ENCODE results near the gene TTC23.
A peak's percentile ranks its signal among the peaks of the same experiment; 100 is the strongest.

TTC23 gene, protein sequence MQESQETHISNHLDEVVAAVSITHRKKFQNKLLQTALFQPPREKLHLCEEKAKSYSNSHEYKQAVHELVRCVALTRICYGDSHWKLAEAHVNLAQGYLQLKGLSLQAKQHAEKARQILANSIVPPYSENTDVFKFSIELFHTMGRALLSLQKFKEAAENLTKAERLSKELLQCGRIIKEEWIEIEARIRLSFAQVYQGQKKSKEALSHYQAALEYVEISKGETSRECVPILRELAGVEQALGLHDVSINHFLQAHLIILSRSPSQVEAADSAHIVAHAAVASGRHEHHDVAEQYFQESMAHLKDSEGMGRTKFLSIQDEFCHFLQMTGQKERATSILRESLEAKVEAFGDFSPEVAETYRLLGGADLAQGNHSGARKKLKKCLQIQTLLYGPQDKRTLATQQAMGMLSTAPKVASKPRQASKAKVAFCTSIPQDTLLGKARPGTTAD

GRCh38 chr15:99249270-99249841 lies at the start of gene TTC23:
Gene TTC23 (minus strand): TSS chr15:99249581. CDS start chr15:99228712, 20,869 bp downstream.
- no peak for DNase-seq

GRCh38 chr15:99296386-99296785 lies 47.0 kb upstream of the TTC23 start:
- no peak for DNase-seq

DNA sequence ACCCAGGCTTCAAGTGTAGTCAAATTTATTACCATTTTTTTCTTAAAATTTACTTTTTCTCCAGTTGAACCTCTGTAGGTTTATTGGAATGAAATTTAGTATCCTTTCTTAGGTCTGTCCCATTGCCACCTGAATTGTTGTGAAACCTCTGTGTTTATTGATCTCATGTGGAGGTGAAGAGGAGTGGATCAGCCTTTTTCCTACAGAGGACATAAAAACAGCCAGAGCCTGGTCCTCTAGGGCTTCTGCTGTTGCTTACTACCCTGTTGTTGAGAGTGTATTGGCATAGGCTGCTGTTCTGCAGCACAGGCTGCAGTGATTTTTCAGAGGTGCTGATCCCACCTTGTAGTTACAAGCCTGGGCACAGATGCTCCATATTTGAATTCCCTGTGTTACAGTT lies 46.5 kb upstream of the TTC23 start:
- DNase-seq, result no peak

DNA sequence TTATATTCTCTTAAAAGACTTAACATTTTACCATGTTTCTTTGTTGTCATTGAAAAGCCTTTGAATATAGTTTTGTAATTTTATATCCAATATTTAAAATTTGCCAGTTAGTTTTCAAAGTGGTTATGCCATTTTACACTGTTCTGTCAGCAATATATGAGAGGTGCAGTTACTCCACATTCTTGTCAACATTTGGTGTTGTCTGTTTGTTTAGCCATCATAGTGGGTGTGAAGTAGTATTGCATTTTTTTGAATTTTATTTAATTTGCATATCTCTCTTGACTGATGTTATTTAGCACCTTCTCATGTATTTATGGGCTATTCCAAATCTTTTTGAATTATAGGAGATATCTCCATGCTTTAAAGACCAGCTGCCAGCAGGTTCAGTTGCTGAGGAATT lies 42.3 kb upstream of the TTC23 start:
- DNase-seq, result no peak

DNA sequence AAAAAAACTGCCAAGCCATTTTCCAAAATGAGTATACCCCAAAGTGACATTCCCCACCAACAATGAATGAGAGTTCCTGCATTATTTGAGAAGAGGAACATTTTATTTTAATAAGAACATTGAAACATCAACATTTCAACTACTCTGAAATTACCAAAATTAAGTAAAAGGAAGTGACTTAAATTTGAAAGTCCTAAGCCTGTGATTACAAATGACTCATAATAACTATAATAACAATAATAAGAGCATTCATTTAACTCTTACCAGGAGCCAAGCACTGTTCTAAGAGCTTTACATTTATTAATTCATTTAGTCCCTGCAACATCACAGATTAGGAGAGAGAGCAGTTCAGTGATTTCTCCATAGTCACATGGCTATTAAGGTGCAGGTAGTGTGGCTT lies 34.3 kb upstream of the TTC23 start:
- DNase-seq, result no peak

GRCh38 chr15:99282586-99282985 lies 33.2 kb upstream of the TTC23 start:
- no peak for DNase-seq

DNA sequence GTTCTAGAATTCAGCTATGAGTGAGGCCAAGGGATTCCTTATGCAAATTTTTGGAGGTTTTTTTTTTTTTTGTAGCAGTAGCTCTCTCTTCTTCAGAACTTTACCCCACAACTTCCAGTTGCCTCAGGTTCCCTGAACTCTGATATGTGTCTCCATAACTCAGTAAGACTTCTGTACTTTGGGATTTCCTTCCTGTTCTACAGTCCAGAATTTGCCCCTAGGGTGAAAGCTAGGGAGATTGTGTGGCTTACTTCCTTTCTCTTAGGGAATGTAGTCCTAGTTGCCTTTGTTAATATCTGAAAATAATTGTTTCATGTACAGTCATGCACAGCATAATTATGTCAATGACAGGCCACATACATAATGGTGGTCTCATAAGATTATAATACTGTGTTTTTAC lies 32.7 kb upstream of the TTC23 start:
- DNase-seq, result no peak

- no peak for DNase-seq
These were observed 30.4 kb upstream of the TTC23 start for GRCh38 chr15:99279827-99280226.

DNA sequence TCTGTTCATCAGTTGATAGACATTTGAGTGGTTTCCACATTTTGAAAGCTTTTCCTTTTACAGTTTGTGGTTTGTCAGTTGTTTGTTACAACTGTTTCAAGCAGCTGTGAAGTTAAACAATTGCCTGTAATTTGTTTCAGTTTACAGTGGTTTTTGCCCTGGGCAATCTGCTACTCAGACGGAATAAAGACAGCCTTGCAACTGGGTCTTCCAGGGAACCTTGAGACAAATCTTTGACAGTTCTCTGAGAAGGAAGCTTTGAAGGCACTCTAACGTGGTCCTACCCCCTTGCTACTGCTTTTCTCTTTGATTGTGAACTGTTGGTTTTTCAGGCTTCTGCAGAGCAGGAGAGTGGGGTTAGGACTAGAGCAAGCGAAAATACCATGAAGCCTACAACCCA lies 29.9 kb upstream of the TTC23 start:
- DNase-seq, result no peak

DNA sequence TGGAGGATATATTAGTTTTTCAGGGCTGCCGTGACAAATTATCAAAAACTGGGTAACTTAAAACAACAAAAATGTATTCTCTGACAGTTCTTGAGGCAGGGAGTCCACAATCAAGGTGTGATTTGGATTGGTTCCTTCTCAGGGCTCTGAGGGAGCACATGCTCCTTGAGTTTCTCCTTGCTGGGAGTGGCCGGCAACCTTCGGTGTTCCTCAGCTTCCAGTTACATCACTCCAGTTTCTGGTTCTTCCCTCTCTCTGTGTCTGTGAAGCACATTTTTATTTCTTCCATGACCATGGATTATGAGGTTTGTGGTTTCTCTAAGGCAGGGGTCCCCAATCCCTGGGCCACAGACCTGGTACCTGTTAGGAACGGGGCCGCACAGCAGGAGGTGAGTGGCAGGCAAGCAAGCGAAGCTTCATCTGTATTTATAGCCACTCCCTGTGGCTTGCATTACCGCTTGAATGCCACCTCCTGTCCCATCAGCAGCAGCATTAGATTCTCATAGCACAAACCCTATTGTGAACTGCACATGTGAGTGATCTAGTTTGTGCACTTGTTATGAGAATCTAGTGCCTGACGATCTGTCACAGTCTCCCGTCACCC lies 26.2 kb upstream of the TTC23 start:
- no peak for DNase-seq

DNA sequence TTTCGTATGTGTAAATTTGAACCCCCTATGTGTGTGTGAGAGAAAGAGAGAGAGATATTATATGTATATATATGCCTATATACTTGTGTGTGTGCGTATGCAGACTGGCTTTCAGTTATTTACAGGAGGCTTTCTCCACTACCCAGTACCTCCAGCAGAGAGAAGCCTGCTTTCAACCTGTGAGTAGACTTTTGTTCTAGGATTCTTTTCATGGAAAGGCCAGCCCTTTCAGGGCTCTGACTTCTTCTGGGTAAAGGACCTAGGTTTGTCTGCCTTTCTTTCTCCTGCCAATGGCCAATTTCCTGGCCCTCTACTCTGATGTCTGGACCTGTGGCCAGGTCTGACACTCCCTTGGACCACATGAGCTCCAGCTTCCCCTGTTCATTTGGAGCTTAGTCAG lies 25.7 kb upstream of the TTC23 start:
- no peak for DNase-seq

GRCh38 chr15:99273801-99274200 lies 24.4 kb upstream of the TTC23 start:
- no peak for DNase-seq

DNA sequence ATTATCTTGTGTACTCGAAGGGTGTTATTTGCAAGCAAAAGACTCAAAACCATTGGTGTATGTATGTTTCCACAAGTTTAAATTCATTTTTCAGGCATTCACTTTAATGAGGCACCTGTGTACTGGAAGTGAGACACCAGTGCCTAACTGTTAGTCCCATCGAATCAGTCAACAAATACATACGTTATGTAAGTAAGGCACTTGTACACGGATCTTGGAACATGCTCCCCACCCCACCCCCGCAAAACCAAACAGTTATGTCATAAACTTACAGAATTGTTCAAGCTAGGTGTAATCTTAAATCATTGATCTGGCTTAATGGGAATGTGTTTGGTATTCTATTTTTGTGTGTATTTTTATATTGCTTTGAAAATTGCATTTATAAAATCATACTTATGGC lies 19.1 kb upstream of the TTC23 start:
- DNase-seq, result no peak

GRCh38 chr15:99267957-99268356 lies 18.6 kb upstream of the TTC23 start:
- no peak for DNase-seq

DNA sequence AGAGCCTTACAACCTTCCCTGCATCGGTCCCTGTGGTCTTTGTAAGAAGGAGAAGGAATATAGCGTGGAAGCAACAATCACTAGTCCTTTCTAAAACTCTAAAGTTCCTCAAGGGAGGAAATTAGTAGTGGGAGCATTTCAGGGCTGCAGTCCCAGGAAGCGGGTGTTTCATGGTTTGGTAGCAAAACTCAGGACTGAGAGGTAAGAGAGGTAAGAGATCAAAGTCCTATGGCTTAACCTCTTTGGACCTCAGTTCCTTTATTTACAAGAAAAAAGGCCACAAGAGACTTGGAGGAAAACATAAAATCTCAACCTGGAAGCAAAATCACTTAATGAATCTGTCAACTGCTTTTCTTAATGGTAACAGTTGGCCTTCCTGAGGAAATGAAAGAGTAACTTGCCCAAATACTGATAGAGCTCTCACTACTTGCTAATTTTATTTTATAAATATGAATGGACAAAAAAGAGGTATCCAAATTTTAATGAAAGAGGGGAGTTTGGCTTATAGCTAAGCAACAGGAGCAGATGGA lies 16.2 kb upstream of the TTC23 start:
- DNase-seq, result no peak

- DNase-seq, result no peak
These were observed 14.7 kb upstream of the TTC23 start for GRCh38 chr15:99264125-99264524.

- DNase-seq, result no peak
These were observed 7.8 kb upstream of the TTC23 start for GRCh38 chr15:99257107-99257750.

DNA sequence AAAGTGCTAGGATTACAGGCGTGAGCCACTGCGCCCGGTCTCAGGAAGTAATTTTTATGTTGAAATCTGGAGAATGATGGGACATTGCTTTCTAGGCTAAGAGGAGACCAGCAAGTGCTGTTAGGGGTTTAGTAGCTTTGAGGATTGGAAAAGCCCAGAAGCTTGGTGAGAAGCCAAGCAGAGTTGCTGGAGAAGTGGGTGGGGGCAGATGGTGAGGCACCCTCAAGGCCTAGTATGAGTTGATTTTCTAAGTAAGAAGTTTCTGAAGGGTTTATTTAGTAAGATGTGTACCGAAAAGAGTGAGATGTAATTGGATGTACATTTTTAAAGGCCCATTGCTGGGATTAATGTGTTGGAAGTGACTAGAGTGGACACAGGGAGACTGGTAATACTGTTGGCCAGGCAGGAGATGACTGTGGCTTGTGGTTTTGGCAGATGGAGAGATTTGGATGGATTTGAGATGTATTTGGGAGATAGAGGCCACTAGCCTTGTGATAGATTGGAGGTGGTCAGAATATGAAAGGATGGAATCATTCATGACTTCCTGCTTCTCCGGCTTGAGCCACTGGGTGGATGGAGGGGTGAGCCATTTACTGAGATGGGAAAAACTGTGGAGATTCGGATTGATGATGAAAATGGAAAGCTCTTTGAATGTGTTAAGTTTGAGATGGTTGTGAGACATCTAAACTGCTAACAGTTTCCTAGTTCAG lies 4.2 kb upstream of the TTC23 start:
- no peak for DNase-seq

- DNase-seq, result no peak
These were observed 2.9 kb upstream of the TTC23 start for GRCh38 chr15:99252326-99252725.

DNA sequence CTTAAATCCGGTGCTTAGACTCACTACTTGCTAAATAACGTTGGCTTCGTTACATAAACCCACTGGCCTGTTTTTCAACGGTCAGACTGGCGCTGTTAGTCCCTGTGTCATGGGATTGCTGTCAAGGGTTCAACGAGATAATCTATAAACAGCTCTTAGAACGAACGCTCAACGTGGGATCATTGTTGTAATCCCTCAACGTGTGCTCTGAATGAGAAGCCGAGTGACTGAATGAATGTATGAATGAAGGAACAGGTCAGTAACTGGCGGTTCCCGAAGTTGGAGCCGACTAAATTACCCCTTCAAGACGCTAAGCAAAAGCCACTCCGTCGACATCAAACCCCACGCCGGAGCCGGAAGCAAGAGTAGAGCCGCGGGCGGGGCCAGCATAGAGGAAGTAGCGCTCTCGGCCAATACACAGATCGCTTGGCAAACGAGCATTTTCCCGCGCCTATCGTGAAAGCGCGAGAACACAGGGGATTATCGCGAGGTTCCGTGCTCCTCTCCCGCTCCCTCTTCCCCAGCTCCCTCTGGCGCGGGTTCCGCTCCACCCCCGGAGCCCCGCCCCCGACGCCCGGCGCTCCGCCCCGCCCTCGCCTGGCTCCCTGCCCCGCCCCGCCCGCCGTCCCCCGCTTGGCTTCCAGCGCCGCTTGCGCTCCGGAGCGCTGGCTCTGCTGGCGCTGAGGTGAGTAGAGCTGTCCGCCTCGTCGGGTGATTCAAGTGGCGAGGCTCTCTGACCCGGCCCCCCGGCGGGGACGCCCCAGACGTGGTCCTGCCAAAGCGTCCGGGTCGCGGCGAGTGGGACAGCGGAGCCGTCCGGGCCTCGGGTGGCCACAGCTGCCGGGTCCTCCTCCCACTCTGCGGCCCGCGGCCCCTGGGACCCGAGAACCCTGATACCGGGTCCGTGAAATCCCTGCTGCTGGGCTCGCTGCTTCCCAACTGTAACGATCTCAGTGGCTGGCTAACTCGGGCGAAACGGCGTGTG lies 1.8 kb upstream of the TTC23 start, which contains the start of gene LRRC28:
Gene LRRC28 (plus strand): TSS at position 625 of the 985 bp plus-strand sequence. CDS start 4,477 bp downstream, outside the sequence.
- peak; percentile 97 for DNase-seq

DNA sequence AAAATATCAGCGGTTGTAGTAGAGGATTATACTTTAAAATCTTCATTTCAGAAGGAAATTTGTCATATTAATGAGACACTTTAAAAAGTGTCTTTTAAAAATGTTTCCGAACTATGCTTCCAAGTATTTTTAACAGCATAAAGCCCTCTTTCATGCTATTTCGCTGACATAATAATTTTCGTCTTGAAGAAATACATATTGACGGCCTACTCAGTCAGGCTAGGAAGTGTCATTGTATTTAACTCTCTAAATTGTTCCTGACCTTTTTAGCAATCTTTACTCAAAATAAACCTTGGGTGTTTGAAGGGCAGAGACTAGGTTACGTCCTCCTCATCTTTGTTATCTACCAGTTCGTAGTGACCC lies 1.1 kb upstream of the TTC23 start:
- no peak for DNase-seq
